TTC549 (cell line): ENCODE measurements around the gene DOCK10.

Experiments used
- FAIRE-seq: peaks from 2 replicates; lab custom pipeline; 2012; peaks lifted over from hg19 to GRCh38; lab: Jason Lieb, UNC

DOCK10 gene

DNA sequence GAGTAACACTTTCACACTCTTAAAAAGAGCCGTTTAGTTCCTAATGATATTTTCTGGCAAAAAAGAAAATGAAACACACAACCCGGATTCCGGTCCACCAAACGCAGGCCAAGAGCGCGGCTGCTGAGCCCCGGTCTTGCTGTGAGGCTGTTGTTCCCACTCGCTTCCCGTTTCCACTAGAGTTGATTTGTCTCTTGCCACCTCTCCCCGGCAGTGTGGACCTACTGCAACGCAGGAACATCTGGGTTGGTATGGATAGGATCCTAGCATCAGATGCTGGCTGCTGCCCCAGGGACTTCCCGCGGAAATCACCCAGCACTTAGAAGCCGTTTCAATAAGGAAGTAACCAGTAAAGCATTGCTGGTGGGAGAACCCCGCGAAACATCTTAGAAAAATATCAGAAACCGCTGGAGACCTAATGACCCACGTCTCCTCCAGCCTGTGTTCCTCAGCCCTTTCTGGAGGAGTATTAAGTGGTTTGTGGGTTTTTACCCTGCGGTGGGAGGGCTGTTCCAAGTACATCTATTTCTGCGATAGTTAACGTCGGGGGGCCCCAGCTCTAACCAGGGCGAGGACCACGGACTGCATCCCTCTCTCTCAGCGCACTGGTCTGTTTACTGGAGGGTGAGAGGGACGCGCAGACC, 939 bp downstream of the DOCK10 start:
- no peak for FAIRE-seq

DNA sequence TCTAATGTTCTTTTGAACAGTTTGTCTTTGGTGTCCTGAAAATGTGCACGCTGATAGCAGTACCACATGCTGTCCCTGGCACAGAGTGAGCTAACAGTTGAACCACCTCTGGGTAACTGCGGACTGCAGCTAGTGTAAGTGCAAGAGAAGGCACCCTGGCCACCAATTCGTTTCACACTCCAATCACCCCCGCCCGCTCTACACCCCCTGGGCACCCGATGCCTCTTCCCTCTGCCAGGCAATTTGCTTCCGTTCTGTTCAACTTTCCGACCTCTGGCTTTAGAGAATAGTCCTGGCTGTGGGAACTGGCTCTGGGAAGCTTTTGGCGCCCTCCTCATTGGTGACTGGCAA, 1.4 kb downstream of the DOCK10 start:
- FAIRE-seq, result no peak

DNA sequence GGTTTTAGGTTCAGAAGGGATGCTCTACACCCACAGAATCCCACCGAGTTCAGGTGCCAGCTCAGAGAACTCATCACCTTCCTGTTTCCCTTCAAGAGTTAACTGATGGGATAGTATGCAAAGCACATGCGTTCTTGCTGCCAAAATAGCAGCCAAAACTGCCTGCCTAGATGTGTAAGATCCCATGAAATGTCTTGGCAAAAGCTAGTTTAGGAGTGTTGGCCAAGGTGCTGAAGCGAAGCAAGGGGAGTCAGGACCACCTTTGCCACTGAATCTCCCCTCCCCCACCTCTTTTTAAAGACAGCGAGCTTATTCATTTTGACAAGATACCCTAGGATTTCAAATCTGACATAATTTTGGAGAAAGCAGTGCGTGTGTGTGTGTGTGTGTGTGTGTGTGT, 2.1 kb downstream of the DOCK10 start:
- FAIRE-seq, result no peak

DNA sequence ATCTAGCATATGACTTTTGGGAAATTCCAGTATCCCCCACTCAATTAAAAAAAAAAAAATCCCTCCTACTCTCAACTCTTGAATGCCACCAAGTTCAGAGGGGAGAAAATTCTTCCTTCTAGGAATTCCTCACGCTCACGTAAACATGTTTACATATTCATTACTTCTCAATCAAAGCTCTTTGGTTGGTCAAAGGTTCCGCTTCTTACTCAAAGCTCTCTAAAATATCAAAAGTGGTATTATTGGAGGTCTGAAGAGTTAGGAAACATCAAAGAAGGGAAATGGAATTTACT, 4.1 kb downstream of the DOCK10 start:
- FAIRE-seq, result no peak

DNA sequence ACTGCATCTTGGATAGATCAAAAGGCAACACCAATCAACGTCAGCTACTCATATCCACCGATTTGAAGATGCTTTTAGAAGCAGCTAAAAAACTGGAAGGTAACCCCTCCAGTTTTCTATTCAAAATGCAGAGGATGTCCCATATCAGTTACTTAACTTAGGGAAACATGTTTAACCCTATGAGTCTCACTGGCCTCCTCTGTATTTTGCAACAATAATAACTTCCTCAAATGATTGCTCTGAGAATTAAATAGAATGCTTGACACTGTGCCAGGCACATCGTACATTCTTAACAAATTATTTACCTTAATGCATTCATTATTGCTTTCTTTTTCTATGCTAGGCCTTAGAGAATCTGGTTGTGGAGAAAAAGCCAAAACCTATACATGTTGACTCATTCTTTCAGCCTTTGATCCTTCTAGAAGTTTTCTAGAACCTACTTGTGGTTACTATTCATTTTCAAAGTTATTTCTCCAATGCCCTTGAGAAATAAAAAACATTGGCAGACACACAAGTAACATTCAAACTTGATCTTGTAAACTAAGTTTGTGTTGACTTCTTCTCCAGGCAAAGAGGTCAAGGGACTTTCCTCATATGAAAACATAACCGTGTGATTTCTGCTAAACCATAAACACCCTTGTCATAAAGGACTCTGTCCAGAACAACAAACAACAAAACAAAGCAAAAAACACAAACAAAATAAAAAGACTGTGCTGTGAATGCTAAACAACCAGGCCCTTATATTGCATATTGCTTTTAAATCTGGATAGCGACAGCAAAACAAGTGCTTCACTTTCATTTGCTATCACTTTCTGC, 4.6 kb downstream of the DOCK10 start:
- no peak for FAIRE-seq

DNA sequence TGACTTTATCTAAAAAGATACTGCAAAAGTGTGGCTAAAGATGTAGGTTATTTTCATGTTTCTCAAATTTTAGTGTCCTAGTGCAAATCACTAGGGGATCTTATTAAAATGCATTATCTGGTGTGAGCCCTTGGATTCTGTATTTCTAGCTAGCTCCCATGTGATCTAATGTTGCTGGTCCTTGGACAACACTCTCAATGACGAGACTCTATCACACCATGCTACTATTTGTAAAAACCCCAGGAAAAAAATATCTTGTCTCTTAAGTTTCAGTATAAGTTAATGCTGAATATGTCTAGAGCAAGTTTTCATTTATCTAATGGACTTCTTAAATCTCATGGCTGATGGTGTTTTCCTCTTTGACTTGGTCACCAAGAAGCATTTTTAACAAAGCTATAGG, 5.8 kb downstream of the DOCK10 start:
- no peak for FAIRE-seq

DNA sequence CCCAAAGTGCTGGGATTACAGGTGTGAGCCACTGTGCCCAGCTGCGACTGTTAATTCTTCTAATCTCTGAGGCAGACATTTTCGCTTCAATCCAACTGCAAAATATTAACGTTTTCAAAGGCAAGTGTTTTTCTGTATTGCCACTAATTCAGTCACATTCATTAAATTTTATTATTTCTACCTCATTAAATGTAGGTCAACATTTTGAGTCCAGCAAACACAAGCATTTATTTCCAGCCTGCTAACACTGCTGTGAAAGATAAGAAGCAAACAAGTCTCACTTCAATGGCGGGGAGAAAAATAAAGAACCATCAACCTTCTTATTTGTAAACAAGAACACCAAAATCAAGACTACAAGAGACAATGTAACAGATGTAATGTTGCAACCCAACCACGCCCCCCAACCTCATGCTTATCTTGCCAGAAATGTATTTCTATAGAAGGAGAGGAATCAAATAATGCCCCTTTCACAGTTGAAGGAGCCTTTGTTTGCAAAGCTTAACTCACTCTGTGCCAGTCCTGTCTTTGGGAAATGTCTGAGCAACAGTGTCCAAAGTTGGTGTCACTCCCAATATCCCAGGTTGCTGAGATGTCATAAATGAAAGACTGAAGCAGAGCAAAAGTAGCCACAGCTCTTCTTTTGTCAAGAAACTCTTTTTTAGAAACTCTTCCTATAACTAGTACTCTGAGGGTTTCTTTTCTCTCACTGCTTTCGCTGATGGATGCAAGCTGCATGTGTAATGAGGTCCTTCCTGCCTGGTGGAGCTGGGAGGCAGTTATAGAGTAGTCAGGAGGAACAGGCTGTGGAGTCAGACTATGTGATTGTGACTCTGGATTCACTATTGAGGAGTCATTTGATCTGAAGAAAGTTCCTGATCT, 8.6 kb downstream of the DOCK10 start:
- FAIRE-seq, result no peak

DNA sequence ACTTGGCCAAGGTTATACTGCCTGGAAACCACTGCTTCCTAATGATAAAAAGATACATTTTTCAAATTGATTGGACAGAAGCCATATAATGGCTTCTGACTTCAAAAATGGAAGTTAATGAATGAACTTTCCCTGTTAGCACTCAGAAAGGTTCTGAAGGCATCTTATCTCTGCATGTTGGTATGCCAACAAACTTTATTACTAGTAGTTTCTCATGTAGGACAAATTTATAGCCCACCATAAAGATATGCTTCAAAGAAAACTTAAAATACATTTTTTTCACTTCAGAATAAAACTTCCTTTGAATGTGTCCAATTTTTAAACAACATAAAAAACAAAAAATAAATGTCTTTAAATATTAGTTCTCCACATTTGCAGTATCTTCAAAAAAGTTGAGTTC, 10.0 kb downstream of the DOCK10 start:
- FAIRE-seq, result no peak

DNA sequence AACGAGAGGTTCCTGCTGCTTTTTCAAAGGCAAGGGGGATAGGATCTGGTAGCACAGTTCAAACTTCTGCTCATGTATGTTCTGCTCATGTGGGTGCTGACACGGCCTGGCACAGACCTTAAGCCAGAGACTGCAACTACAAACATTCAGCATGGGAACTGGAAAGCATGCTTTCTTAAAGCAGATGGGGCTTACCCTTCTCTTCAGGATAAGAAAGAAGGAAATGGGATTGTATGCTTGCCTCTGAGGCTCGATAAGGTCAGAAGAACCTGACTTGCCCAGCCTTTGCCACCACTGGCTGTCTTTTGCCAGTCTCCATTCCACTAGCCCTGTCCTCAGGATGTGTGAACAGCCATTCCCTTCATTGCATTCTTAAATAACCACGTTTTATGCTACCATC, 10.7 kb downstream of the DOCK10 start:
- FAIRE-seq, result no peak

DNA sequence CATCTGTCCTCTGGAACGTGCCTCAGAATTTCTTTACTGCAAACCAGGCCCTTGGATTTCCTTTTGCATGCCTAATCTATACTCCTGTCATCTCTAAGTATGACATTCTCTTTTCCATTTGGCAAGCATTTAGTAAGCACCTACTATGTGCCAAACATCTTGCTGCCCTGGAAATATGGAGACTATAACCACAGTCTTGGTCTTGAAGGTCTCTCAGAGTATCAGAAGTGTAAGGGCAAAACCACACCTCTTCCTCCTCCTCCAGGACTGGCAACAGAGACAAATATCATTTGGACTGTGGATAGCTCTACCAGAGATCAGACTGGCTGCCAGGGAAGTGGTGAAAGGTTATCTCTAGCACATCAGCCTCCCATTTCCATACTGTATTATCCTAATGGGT, 11.4 kb downstream of the DOCK10 start:
- FAIRE-seq, result no peak

DNA sequence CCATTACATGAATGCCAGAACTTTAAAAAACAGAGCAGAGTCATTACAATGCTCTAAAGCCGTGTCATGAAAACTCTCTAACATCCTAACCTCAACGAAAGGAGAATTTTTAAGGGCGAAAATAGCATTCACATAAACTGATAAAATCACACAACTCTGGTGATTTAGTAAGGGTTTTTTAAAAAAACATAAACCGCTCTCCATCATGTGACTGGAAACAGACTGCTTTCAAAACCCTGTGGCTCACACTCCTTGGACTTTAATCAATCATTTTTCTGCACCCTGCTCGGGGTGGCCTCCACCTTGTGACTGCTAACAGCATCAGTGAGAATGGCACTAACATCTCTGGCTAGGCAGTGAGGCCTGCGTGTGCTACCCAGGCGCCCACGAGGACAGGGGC, 12.1 kb downstream of the DOCK10 start:
- FAIRE-seq, result no peak

DNA sequence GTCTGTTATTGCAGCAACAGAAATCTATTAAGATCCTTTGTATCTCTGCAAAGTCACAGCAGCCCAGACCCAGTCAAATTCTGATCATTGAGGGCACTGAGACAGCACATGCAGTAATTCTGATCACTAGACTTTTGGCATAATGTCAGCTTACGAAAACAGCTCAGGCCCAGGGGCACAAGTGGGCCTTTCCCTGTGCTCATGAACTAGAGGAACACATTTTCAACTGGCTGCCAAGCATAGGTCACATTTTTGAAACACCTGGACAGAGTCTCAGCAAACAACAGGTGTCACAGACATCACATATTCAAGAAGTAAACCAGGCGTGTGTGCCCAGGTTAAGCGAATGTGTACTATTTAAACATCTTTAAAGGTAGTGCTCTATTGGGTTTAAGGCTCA, 13.7 kb downstream of the DOCK10 start:
- FAIRE-seq, result no peak

DNA sequence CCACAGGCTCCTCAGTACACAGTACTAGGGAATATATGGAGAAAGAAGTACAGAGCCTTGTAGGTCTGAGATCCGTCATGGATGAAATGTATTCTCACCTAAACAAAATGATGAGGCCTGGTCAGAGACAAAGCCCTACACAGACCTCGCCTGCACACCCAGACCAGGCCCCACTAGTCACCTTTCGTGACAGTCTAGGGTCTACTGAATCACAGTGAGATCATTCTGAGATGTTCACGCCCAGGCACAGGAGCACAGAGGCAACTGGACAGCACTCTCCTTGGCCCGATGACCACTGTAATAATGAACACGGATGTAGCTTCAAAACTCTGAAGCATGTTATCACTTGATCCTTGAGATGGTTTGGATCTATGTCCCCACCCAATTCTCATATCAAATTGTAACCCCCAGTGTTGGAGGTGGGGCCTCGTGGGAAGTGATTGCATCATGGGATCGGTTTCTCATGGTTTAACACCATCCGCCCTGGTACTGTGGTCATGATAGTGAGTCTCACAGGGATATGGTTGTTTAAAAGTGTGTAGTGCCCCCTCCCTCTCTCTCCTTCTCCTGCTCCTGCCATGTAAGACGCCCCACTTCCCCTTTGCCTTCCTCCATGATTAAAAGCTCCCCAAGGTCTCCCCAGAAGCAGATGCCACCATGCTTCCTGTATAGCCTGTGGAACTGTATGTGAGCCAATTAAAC, 15.1 kb downstream of the DOCK10 start:
- FAIRE-seq, result no peak

DNA sequence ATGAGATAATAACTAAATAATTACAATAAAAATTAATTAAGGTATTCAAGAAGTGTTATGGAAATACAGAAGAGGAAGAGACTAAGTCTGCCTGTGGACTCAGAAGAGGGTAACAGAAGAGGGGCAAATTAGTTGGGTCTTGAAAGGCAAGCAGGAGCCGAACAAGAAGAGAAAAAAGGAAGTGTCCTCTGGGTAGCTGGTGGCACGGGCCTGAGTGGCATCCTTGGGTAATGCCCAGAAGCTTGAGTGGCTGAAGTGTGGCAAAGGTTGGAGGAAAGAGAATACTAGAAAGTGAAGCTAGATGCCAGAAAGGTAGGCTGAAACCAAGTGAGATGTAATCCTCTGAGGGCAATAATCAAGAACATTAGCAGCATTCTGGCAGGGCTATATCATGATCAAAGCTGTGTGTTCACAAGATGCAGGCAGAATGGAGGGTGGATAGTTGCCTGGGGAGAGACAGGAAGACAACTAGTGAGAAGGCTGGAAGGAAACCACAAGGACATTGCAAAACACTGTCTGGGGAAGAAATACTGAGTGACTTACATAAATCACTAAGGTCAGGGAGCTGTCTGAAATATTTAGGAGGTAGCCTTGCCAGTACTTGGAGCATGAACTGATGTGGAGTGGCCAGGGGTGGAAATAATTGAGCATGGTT, 16.2 kb downstream of the DOCK10 start:
- FAIRE-seq, result no peak

DNA sequence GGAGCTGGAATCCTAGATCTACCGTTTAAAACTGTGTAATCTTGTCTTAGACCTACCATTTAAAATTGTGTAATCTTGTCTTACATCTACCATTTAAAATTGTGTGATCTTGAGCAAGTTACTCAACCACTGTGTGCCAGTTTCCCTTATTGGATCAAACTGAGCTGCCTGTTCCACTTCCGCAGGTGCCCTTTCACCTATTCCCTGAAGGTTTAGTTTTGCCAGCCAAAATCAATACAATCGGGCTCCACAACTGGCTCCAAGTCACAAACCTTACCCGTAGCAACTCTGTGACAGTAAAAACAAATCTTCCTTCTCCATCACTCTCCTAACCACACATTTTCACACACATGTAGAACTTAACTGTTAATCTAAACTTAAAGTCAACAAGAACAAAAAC, 20.1 kb downstream of the DOCK10 start:
- FAIRE-seq, result no peak

DNA sequence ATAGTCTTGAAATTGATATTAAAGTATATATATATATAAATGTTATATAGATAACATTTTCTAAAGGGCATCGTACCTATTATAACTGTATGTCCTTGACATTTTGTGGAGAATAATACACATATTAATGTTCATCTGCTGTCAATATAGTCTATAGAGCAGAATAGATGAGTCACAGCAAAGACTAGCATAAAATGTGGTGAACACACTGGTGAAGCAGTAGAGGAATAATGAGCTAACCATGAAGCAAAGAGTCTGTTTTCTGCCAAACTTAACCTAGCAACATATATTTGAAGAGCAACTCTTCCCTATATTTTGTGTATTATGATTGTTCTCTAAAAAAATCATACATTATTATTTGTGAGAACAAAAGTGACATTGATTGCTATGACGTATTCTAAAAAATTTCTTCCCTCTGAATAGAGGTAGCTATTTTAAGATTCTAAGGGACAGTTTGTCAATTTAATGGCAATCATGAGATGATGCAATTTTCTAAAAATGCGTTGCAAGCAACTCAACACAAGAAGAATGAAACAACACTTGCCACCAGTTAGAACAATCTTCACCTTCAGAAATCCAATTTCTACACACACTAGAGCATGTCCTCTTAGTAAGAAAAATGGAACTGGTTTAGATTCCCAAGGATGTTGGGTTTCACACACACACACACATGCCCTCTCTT, 22.0 kb downstream of the DOCK10 start:
- no peak for FAIRE-seq

DNA sequence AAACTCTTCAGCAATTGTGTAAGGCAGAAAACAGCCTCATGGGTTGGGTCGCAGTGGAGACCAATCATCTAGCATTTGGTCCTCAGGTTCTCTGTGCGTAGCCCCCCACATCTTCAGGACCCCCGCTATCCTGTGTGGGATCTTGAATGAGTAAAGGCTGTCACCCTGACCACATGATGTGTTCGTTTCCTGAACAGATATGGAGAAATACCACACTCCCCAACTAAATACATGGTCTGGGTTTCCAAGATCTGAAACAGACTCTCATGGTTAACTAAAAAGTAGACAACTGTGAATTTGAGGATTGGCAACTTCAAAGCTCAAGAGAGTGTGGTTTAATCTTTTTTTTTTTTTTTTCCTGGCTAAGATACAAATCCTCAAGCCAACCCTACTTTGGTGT, 23.2 kb downstream of the DOCK10 start:
- no peak for FAIRE-seq

DNA sequence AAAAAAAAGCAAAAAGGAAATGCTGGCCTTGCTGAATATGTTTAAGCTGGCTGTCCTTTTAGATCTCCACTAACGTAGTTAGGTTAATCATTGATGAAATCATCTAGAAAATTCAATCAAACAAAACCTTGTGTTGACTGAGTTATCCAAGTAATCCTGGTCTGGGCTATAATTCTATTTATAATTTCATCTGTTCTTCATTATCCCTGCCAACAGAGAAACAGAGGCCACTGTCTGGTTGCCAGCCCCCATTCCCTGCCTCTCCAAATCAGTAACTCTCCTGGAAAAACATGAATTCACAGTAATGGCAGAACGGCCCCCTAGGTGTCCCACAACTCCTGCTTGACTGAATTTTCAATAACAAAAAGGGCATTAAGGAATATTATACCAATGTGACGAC, 24.6 kb downstream of the DOCK10 start:
- FAIRE-seq, result no peak

DNA sequence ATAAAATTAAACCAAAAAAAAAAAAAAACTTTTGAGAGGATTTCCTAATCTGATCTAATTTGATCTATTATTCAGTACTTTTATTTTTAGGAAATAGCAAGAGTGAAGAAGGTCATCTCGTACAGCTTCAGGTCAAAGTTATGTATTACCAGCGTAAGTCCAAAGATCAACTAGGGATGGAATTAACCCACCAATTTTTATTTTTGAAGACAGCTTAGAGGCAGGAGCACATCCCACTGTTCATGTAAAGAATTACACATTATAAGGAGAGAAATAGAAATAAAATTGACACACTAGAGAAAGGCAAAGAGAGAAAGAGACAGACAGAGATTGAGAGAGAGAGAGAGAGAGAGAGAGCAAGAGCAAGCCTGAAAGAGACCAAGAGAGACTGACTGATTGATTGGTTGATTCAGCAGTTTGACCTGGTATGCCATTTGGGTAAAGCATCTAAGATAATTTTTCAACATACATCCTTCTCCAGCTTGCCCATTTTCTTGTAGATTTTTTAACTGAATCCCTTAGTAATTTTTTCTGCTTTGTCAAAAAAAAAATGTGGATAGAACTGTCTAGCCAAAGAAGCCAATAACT, 25.1 kb downstream of the DOCK10 start:
- no peak for FAIRE-seq

DNA sequence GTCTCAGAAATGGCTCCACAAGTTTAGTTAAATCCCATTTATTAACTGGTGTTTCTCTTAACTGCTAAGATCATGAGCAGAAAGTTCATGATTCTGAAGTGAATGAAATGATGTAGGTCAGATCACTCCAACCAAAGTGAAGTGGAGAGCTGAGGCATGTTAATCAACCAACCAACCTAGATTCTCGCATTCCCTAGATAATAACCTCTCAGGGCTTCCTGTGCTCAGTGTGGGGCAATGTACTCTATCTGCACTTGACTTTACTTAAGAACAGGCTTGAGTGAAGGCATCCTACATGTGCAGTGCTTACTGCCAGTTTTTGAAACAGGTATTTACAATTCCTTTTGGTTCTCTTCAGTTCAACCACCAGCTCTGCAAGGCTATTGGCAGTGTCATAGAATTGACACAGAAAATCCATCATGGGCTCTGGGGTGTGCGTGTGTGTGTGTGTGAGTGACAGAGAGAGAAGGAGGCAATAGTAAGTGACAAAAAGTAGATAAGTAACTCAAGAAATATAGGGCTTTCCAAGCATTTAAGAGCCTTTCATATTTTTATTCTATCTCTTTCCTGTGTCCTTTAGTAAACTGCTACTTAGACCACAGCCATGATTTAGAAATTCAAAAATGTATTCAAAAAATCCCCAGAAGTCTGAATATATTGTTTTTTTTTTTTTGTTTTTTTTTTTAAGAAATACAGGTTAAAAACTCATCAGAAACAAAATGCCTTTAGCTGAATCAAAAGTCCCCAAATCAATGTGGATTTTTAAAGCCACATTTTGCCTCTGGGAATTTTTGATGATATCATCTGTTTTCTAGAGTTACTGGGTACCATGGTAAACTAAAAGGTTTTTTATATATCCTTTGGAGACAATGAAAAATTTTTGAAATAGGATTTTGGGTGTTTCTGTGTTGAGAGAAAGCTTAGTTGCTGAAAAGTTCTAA, 28.6 kb downstream of the DOCK10 start:
- no peak for FAIRE-seq
